Astrocyte (in vitro differentiated cells and primary cell): ENCODE measurements around the gene SORT1.

ENCODE experiments used
- CTCF ChIP-seq: IDR thresholded peaks from 2 replicates; pipeline ENCODE4 v1.5.1; 2011; ENCODE audit warnings: low read depth, mild to moderate bottlenecking, inconsistent platforms, low read length, moderate library complexity; ENCODE audit not compliant: insufficient read depth
- EZH2 ChIP-seq: IDR thresholded peaks from 2 replicates; pipeline ENCODE4 v1.6.1; 2012; ENCODE audit warnings: mild to moderate bottlenecking, low read length, inconsistent platforms; ENCODE audit not compliant: insufficient read depth

DNA sequence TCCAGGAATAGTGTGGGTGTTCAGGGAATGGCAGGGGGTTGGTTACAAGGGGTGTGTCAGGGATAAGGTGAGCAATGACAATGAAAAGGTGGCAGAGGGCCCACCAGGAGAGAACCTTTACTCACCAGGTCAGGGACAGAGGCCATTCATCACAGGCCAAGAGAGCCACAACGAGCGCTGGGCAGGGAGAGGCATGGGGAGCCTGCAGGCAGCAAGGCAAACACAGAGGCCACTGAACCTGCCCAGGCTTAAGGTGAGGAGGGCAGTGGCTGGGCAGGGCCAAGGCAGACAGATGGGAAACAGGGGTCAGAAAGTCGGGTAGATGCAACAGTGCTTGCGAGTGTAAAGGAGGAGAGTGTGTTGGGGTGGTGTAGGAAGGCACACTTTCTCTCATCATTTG is 62.6 kb downstream of the SORT1 start:
- no peak for TF ChIP-seq EZH2
- no peak for TF ChIP-seq CTCF
